Ascending aorta (tissue), 2 donors: Measurements from ENCODE around the gene NPIPA5. TPM values are rescaled to one million over a fixed set of nuclear protein-coding genes. Genes with fewer than 3 reads are reported as not detected.
"Not testable (repeated sequence)": the region's sequence is repeated elsewhere in the genome, so short reads cannot be mapped to it uniquely, and the experiment has no call there.

Source experiments
- DNase-seq, 2 donors: peaks; one replicate each; pipeline ENCODE4 v3.0.0-alpha.2; 2019; ENCODE audit warnings: low spot score in 2 of 2
- H3K27ac ChIP-seq, 2 donors: fragments of 200-600 bp; sonication (generic); one replicate each; pipeline ENCODE4 v1.5.1; 2016 to 2017; ENCODE audit warnings: mild to moderate bottlenecking in 1 of 2
- H3K27me3 ChIP-seq: fragments of 200-600 bp; sonication (generic); one replicate; pipeline ENCODE4 v1.5.1; 2017
- H3K36me3 ChIP-seq, 2 donors: fragments of 200-600 bp; sonication (generic); one replicate each; pipeline ENCODE4 v1.5.1; 2016
- H3K4me1 ChIP-seq, 2 donors: fragments of 200-600 bp; sonication (generic); one replicate each; pipeline ENCODE4 v1.5.1; 2016 to 2017; ENCODE audit warnings: mild to moderate bottlenecking in 1 of 2
- H3K4me3 ChIP-seq, 2 donors: fragments of 200-600 bp; sonication (generic); one replicate each; pipeline ENCODE4 v1.5.1; 2016 to 2017; ENCODE audit warnings: mild to moderate bottlenecking in 1 of 2
- H3K9me3 ChIP-seq, 2 donors: fragments of 200-600 bp; sonication (generic); one replicate each; pipeline ENCODE4 v1.5.1; 2016
- intact Hi-C: fragments of 100-400 bp; cut with DNase I; formaldehyde crosslinking; loops from one replicate; pipeline ENCODE4 v1.15.1; 2023
- total RNA-seq: library from RNA; depleted of rRNA; stranded (reverse); fragments of >200 nt; gene quantifications from one replicate; pipeline ENCODE4 v1.1.0, GENCODE V29; 2016
- TF ChIP-seq, protein P1 (sequence below), 3 experiments: fragments of 200-600 bp in 2 of 3; fragments of 450-650 bp in 1 of 3; sonication (generic) in 2 of 3; IDR thresholded peaks; one replicate each; pipeline ENCODE4 v1.5.1; 2016 to 2019; ENCODE audit warnings: antibody characterized with exemption in 3 of 3, mild to moderate bottlenecking in 1 of 3, moderate library complexity in 1 of 3

The NPIPA5 gene
- total RNA-seq, 1 donor from 2014 or later = not detected

DNA sequence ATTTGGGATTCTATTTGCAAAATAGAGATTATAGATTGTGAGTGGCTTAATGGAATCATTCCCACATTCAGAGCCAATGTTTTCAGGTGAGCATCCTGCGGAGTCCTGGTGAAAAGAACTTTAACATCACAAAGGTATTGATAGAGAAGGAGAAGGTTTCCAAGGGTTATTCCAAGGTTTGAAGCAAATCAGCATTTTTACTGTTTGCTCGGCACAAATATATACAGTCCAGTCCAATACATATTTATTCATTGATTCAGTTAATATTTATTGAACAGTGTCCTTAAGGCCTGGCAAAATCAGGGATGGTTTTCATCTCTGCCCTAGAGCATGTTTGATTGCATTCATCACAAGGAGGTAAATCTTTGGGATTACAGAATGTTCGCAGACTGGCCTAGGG lies 23.9 kb upstream of the NPIPA5 start:
- Histone ChIP-seq H3K27ac (no peak overlapping the region), H3K36me3 (peaks cover 0 to 8% of the 10 kb centered on the region in 2 donors), H3K4me1 (no peaks in the 10 kb centered on the region), H3K9me3 (no peaks in the 10 kb centered on the region), H3K27me3 (no peaks in the 10 kb centered on the region), H3K4me3 (no peak overlapping the region)
- TF ChIP-seq, protein P1, sequence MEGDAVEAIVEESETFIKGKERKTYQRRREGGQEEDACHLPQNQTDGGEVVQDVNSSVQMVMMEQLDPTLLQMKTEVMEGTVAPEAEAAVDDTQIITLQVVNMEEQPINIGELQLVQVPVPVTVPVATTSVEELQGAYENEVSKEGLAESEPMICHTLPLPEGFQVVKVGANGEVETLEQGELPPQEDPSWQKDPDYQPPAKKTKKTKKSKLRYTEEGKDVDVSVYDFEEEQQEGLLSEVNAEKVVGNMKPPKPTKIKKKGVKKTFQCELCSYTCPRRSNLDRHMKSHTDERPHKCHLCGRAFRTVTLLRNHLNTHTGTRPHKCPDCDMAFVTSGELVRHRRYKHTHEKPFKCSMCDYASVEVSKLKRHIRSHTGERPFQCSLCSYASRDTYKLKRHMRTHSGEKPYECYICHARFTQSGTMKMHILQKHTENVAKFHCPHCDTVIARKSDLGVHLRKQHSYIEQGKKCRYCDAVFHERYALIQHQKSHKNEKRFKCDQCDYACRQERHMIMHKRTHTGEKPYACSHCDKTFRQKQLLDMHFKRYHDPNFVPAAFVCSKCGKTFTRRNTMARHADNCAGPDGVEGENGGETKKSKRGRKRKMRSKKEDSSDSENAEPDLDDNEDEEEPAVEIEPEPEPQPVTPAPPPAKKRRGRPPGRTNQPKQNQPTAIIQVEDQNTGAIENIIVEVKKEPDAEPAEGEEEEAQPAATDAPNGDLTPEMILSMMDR (IDR thresholded peaks at IDR 0.05) = no peak
- DNase-seq = no peak
- intact Hi-C loops = no loop called here

DNA sequence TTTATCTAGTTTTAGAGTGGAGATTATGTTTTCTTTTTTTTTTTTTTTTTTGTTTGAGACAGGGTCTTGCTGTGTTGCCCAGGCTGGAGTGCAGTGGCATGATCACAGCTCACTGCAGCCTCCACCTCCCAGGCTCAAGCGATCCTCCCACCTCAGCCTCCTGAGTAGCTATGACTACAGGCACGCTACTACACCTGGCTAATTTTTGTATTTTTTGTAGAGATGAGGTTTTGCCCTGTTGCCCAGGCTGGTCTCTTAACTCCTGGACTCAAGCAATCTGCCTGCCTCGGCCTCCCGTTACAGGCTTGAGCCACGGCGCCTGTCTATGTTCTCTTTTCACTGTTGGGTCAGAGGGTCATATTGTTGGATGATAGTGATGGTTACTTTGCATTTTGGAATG lies 22.2 kb upstream of the NPIPA5 start:
- H3K27ac ChIP-seq, H3K27me3 ChIP-seq, intact Hi-C loops, H3K4me1 ChIP-seq, H3K9me3 ChIP-seq, H3K36me3 ChIP-seq, H3K4me3 ChIP-seq, DNase-seq: not testable (repeated sequence)

DNA sequence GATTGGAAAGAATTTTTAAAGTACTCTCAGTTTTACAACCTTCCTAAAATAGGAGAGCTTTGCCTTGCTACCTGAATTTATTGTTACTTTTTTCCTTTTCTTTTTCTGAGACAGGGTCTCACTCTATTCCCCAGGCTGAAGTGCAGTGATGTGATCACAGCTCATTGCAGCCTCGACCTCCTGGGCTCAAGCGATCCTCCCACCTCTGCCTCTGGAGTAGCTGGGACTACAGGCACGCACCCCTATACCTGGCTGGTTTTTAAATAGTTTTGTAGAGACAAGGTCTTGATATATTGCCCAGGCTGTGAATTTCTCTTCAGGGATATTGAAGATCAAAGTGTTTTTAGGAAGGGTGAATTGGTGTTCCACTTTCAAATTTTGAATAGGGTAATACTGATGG lies 21.2 kb upstream of the NPIPA5 start:
- DNase-seq = no peak
- Histone ChIP-seq H3K4me1 (no peaks in the 10 kb centered on the region), H3K27me3 (no peaks in the 10 kb centered on the region), H3K9me3 (no peaks in the 10 kb centered on the region), H3K27ac (no peak overlapping the region), H3K36me3 (peaks cover 0 to 8% of the 10 kb centered on the region in 2 donors), H3K4me3 (no peak overlapping the region)
- TF ChIP-seq, protein P1 (IDR thresholded peaks at IDR 0.05) = no peak
- intact Hi-C loops = no loop called here

DNA sequence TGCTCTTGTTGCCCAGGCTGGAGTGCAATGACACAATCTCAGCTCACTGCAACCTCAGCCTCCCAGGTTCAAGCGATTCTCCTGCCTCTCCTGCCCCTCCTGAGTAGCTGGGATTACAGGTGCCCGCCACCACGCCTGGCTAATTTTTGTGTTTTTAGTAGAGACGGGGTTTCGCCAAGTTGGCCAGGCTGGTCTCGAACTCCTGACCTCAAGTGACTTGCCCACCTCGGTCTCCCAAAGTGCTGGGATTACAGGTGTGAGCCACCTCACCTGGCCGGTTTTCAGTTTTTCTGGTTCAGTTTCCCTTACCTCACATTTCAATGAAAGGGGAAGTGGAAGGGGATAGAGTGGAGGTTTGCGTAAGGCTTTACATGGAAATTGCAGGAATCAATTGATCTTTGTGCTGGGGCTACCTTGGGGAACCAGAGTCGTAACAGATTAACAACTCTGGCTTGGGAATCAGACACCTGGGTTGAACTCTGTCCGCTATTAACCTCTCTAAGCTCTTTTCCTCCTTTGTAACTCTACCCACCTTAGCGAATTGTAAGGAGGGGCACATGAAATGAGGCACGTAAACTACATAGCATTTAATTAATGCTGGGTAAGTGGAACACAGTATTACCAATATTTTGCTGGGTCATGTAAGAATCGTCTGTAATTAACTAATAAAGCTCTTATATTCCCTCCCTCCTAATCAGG lies 20.7 kb upstream of the NPIPA5 start:
- Histone ChIP-seq H3K9me3 (no peaks in the 10 kb centered on the region), H3K27ac (no peak overlapping the region), H3K36me3 (peaks cover 0 to 8% of the 10 kb centered on the region in 2 donors), H3K4me3 (no peak overlapping the region), H3K27me3 (no peaks in the 10 kb centered on the region), H3K4me1 (no peaks in the 10 kb centered on the region)
- intact Hi-C loops = no loop called here
- no peak for DNase-seq
- TF ChIP-seq, protein P1 (IDR thresholded peaks at IDR 0.05) = no peak

DNA sequence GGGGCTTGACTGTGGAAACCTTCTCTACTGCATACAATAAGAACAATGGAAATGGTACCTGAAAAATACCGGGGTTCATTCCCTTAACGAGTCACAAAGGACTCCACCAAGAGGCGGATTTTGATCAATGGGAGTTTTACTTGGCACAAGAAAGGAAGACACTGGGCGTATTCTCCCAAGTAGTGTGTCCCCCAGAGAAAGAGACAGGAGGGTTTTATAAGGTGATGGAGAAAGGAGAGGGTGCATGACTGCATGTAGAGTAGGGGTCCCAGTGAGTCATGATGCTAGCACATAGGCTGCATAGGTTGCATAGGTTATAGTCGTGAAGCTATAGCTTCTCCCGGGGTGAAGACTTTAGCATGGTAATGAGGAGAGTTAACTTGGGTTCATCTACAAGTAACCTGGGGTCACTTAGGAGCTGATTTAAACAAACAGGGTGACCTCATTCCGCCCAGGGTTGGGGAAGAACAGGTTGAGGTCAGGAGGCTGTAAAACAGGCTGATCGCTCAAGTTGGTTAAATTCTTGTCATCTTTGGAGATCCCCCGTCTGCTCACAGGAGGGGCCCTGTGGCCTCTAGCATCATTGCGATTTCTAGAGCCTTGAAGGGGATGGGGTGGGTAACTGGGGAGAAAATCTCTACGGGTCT lies 19.0 kb upstream of the NPIPA5 start:
- H3K27me3 ChIP-seq = no peaks in the 10 kb centered on the region
- no peak overlapping the region for H3K4me3 ChIP-seq
- DNase-seq = no peak
- H3K36me3 ChIP-seq = peaks cover 0 to 5% of the 10 kb centered on the region in 2 donors
- no peaks in the 10 kb centered on the region for H3K4me1 ChIP-seq
- intact Hi-C loops = no loop called here
- no peaks in the 10 kb centered on the region for H3K9me3 ChIP-seq
- no peak overlapping the region for H3K27ac ChIP-seq
- TF ChIP-seq, protein P1 (IDR thresholded peaks at IDR 0.05) = no peak

DNA sequence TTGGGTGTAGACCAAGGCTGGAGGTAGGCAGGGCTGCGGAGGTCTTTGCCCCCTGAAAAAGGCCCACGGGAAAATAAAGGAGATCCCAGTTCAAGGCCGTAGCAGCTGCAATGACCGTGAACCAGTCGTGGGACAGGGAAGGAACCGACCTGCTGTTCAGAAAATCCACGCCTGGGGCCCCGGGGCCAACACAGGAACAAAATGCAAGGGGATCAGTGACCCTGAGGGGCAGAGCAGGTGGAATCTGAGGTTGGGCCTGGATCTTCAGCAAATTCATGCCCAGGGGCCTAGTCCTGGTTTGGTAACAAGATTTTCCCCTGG lies 18.4 kb upstream of the NPIPA5 start:
- H3K4me1 ChIP-seq, intact Hi-C loops, H3K36me3 ChIP-seq, H3K9me3 ChIP-seq, H3K27me3 ChIP-seq, DNase-seq: not testable (repeated sequence)
- Histone ChIP-seq H3K4me3 (peak overlapping the region in 1 of 2 donors; percentile 94), H3K27ac (peak overlapping the region; percentile 55 to 69)
